HG02970 (cell line): ENCODE data around the gene TRABD2B.

ENCODE experiments used
- ATAC-seq: cut with Tn5 transposase; IDR thresholded peaks from one replicate; pipeline ENCODE4 v1.9.1; 2021; ENCODE audit warnings: mild to moderate bottlenecking, moderate library complexity, moderate number of reproducible peaks; ENCODE audit not compliant: unreplicated experiment, low FRiP score

Gene TRABD2B

DNA sequence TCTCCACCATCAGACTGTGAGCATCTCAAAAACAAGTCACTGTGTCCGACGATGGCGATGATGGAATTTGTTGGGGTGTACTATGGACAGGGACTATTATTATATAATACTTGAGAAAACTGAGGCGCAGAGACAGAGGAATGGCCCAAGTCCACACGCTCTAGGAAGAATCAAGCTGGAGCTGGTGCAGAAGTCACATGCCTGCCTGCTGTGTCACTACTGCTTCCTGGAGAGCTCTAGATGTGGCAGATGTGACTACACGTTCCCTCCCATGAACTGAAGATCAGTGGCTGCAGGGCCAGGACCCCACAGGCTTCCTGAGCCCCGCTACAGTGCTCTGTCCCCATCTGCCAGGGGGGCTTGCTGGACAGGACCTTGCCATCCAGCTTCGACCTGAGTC is 56.9 kb downstream of the TRABD2B start:
- no peak for ATAC-seq

DNA sequence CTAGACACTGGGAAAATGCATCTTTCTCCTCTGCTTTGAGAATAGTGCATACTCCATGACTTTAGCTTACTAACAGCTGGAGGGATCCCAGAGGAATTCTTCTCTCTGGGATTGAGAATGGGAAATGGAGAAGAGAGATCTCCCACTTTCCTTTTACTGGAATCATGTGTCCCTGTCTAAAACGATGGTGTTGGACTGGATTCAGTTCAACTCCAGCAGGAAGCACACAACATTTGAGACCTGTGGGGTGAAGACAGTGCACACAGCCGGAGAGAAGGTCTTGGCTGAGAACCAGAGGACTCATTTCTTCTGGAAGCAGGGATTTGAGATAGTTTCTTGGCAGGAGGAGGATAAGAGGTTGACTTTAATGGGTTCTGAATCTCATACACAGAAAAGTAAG is 58.7 kb downstream of the TRABD2B start:
- no peak for ATAC-seq

DNA sequence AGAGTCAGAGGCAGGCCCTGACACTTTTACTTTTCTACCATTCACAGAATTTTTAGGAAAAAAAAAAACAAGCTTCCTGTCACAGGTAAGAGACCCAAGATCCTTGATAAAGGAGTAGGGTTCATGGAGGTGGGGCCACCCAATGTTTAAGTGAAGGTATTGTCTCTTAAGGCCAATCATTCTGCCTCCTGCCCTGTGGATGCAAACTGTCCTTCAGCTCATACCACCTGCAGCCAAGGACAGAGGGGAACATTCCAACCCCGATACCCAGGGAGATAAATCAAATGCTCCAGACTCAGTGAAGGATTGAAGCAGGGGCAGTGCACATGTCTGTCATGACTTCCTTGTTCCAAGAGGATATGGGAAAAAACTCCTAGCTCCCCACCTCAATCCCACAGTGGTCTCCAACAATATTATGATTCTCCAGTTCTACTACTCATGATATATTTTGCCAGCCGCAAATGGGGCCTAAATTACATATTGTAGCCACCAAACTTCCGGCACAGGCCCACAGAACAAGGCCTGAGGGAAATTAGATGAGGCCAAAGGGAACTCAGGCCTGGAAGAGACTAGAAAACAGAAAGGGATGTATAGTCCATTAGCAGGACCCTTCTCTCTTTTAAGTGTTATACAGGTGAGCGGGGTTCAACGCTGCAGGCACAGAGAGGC is 59.5 kb downstream of the TRABD2B start:
- no peak for ATAC-seq

DNA sequence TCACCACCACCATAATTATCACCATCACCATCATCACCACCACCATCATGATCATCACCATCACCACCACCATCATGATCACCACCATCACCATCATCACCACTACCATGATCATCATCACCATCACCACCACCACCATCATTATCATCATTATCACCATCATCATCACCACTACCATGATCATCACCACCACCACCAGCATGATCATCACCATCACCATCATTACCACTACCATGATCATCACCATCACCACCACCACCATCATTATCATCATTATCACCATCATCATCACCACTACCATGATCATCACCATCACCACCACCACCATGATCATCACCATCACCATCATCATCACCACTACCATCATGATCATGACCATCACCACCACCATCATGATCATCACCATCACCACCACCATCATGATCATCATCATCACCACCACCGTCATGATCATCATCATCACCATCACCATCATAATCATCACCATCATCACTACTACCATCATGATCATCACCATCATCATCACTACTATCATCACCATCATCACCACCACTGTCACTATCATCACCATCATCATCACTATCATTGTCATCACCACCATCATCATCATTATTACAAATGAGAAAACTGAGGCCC is 60.2 kb downstream of the TRABD2B start:
- ATAC-seq = no peak

DNA sequence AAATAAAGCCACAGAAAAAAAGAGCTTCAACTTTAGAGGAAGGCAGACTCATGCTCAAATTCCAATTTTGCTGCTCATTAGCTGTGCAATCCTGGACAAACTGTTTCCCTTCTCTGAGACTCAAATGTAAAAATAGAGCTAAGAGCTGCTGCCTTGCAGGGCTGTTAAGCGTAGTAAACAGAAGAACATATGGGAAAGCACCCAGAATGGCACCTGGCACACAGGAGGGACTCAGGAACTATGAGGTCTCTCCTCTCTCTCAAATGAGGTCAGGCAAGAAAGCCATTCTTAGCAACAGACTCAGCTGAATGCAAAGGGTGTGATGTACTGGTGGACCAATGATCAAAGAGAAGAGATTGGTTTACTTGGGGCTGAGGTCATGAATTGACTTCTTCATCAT is 61.3 kb downstream of the TRABD2B start:
- ATAC-seq = no peak

DNA sequence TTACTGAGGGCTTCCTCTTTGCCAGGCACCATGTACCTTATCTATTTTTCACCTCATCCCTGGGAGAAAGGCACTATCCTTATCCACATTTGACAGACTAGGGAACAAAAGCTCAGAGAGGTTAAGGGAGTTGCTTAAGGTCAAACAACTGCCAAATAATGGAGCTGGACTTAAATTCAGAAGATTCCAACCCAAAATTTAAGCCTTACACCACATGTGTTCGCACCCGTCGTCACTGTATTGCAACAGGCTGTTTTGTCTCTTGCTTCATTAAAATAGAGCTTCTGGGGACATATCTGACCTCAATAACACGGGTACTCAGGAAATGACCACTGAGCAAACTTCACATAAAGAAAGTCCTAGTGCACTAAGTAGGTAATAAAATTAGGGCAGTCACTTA is 62.0 kb downstream of the TRABD2B start:
- no peak for ATAC-seq

DNA sequence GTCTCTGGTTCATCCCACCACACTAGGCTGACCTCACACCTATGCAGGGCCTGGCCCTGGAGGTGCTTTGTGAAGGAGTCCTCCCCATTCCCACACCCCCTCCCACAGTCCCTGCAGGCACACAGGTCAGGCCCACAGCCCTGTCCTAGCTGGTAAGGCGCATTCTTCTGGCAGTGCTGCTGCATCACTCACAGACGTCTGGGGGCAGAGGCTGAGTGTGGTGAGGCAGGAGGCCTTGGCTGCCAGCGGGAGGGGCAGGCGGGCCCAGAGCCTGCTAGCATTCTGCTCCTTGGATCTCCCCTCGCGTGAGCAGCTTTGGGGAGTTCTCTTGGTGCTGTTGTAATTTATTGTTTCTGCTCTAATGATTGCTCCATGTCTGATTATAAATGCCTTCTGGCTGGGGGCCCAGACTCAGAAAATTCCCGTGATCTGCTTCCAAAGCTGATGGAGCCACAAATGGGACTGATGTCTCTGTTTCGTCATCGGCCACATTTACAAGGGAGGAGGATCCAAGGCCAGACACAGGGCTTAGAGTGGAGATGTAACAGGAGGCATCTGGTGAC is 62.9 kb downstream of the TRABD2B start:
- no peak for ATAC-seq

DNA sequence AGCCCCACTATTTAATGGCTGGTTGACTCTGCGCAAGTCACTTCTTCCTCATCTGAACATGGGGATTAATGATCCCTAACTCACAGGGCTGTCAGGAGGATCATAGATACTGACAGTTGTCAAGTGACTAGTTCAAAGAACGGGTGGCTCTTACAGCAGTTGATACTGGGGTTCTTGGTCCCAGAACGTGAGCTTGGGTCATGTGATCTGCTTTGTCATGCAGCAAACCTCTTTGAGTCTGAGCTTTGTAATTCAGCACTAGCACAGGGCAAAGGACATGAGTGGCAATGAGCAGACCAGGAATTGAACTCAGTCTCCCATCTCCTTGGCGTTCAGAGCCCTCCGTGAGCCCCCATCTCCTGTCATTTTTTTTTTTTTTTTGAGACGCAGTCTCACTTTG is 64.4 kb downstream of the TRABD2B start:
- no peak for ATAC-seq

DNA sequence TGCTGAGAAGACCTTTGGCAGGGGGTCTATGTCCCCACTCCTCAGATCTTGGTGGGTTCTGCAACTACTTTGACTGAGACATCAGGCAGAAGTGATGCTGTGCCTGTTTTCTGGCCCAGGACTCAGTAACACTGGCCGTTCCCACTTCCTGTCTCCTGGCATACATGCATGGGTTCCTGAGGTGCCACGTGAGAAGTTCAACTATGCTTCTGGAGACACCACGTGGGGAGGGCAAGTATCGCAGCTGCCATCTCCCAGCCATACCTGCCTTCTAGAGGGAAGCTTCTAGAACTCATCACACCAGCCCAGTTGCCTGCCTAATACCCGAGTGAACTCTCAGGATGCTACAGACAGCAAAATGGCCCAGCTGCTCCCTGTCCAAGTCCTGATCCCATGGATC is 65.8 kb downstream of the TRABD2B start:
- no peak for ATAC-seq

DNA sequence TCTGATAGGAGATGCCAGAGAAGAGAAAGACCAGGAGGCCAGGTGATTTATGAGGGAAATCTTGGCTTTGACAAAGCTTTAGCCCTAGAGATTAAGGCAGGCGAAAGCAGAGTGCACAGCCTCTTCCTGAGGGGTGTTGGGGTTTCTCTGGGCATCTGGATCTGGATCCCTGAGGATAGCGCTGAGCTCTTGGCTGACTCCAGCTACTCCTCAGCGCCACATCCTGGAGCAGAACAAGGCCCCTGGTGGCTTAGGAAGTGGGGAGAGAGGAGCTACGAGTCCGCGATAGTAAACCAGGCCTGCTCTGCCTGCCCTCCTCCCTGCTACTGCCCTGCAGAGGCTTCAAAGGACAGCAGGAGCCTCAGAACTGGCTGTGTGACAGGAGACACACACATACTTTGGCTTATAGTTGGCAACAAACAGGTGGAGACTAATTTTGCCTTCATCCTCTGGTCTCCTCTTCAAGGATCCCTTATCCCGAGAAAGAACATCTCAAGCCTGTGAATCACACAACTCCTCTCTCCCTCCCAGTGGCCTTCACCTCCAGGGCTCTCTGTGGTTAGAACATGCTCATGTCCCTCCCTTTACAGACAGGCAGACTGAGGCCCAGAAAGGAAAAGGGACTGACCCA is 66.9 kb downstream of the TRABD2B start:
- ATAC-seq = no peak

DNA sequence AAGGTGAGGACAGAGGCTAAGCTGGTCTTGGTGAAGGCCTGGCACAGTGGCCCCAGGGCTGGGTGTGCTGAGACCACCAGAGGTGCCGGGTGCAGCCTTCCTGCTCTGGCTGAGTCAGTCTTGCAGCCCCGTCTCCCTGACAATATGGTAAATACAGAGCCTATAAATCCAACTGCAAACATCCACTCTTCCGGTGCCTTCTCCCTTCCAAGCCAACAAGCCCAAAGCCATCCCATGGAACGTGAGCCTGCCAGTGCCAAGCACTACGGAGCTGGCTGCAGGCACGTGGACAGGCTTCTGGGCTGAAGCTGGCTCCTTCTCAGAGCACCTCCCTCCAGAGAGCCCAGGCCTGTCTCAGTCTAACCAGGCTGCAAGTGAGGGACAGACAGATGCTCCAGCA is 70.0 kb downstream of the TRABD2B start:
- ATAC-seq = no peak

DNA sequence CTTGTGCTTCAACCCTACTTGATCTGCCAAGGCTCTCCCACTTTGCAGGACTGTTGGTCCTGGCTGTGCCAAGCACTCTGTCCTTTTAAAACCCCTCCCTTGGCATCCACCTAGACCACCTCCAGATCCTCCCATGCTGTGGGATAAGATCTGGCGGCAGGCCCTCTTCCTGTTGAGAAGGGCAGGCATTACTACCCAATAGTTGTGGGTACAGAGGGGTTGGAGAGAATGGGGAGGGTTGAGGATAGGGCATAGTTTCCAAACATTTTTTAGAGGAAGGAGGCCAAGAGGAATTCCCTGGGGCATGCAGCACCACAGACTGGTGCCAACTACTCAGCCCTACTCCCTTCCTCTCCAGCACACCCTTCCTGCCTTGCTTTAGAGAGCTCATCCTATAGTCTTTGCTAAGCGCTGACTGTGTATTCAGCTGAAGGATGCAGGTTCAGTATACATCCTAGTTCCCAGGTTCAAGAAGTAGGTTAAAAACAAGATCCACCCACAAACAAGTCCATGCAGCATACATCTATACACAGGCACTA is 70.7 kb downstream of the TRABD2B start:
- ATAC-seq = no peak

DNA sequence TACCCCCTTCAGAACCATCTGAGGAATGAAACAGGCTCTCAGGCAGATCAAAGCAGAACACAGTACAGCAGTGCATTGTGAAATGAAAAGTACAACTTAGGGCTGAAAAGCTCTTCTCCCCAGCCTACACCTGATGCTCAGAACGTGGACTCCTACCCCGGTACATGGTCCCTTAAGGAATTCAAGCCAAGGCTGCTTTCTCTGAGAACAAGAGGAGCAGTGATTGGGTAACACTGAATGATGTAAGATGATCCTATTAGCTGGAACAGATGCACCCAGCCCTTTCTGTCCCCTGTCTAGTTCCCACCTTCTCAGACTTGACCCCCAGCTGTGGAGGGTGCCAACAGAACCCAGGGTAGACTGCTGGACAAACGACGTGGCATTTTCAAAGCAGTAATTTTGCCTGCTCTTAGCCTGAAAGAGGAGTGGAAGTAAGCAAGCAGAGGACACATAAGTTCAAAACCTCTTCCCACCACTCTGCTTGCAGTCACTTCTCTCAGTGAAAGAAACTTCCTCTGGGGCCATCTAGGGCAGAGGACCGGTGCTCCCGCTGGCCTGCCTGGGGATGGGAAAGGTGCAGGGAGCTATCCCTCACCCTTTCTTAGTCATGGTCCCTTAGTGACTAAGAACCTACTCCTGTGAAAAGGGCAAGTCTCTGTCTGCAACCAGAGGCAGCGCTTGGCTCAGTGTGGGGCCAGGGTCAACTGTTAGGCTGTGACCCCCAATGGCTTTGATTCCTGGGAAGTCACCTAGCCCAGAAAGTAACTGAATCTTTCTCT is 72.7 kb downstream of the TRABD2B start:
- ATAC-seq = no peak

DNA sequence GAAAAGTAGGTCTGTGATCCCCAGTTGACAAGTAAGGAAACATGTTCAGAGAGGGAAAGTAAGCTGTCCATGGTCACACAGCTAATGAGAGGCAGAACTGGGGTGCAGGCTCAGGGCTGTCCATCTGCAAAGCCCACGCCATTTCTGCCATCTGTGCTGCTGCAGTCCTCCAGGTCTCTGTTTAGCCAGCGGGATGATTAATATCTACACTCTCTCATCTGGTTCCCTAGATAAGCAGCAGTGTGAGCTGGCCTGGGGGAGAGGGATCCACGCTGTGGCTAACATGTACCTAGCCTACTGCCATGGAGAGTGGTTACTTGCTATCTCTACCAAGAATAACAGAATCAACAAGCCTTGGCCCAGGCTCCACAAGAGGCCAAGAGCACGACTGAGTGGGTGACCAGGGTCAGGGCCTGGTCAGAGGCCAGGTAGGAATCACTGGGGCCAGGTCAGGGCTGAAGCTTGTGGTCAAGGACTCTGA is 75.2 kb downstream of the TRABD2B start:
- no peak for ATAC-seq

DNA sequence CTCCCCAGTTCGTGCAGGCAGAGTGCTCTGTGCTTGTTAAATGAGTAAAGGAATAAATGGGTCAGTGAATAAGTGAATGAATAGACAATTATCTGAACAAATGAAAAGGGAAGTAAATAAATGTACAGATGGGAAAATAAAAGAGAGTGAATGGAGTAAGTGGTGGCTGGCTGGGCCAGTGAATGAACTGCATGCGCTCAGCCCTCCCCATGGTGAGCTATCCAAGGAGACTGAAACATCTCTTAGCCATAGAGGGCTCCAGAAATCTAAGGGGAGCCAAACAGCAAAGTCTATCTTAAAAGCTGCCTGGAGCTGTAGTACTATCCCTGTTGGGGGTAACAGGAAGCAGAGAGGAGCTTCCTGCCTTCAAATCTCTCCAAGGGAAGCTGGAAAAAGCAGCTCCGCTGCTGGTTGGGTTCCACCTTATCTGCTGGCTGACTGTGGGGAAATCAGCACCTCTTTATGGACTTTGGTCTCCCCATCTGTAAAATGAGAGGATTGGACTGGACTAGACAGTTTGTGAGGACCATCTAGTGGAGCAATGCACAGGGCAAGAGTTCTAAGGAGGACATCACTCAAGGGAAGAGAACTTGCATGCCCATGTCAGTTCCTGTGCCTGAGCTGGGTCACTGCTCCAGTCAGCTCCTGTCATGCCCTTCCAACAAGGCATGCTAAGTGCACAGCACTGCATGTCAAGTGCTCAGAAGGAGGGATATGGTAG is 77.9 kb downstream of the TRABD2B start:
- ATAC-seq = no peak

DNA sequence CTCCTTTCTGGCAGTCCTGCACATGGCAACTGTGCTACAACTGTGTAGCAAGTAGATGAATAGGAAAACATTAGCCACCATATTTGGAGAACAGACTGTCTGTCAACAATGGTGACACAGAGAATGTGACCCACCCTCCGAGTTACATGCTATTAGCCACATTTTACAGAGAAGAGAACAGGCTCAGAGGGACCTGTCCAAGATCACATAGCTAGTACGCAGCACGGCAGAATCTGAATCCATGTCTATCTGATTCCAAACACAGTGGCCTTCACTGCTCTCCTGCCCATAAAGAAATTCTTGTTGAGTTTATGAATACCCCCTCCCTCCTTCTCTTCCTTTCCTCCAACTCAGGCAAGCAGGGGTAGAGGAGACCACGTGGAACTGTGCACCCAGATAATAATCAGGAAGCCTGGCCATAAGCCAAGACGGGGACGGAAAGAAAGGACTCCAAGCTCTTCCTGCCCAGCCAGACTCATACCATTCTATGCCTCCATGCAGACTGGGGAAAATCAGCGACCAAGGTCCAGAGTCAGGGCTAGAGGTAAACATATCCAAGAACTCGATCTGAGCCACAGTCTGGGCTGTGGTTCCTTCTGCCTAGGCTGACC is 78.8 kb downstream of the TRABD2B start:
- ATAC-seq = no peak

DNA sequence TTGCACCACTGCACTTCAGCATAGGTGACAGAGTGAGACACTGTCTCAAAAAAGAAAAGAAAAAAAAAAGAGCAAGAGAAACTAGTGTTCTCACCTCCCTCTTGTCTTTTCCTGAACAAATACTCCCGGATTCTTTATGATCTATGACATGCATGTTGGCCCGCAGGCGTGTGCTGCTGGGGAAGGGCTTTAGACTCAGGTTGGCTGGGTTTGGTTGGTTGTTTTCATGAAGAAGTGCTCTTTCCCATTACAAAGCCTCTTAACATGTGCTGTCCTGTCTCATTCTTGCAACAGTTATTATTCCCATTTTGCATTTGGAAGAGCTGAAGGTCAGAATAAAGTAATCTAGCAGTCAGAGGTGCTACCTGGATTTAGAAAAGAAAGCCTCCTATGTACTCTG is 79.5 kb downstream of the TRABD2B start:
- ATAC-seq = no peak

DNA sequence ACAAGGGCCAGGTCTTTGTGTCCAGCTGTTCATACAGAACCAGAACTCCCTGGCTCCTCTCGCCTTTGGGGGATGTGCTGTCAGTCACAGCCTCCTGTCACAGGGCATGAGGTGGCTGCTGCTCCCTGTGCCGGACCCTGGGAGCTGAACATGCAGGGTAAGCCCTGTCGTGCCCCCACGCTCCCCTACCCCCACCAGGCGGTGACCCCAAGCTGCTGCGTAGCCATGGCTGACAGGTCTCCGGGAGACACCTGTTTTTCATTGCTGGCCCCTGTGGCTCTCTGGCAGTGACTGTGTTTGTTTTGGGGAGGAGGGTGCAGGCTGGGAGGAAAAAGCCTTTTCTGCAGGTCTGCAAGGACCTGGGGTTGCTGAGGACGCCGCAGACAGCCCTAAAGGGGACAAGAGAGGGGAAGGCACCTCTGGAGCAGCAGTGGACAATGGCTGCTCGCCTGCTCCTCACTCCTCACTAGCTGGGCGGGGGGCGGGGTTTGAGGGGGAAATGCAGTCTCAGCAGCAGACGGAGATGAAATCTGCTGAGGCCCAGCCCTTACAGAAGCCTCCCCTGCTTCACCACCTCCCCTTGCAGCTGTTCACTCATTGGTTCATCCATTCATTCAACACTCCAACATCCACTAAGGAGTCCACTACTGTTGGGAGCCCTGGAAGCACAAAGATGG is 81.4 kb downstream of the TRABD2B start:
- no peak for ATAC-seq
